Measurements from ENCODE around the gene EXTL2.
A peak's percentile ranks its signal among the peaks of the same experiment; 100 is the strongest.
"Not testable (repeated sequence)": the region's sequence is repeated elsewhere in the genome, so short reads cannot be mapped to it uniquely, and the experiment has no call there.

EXTL2 gene

GRCh38 chr1:100894603-100895539, at the start of gene EXTL2:
EXTL2 (minus strand) TSS chr1:100894842; CDS start chr1:100888757, 6,085 bp downstream.
- peak; percentile 84 for DNase-seq (ENCODE audit: low spot score)

- no peak for DNase-seq (ENCODE audit: low spot score)
Observed at GRCh38 chr1:100943533-100943932, 48.9 kb upstream of the EXTL2 start.

- no peak for DNase-seq (ENCODE audit: low spot score)
Observed at GRCh38 chr1:100942304-100943046, 47.8 kb upstream of the EXTL2 start.

- no peak for DNase-seq (ENCODE audit: low spot score)
Observed at GRCh38 chr1:100941580-100942216, 47.1 kb upstream of the EXTL2 start.

GRCh38 chr1:100941098-100941527, 46.5 kb upstream of the EXTL2 start:
- no peak for DNase-seq (ENCODE audit: low spot score)

- no peak for DNase-seq (ENCODE audit: low spot score)
Observed at GRCh38 chr1:100936194-100936967, 41.7 kb upstream of the EXTL2 start.

GRCh38 chr1:100933555-100933954, 38.9 kb upstream of the EXTL2 start:
- not testable (repeated sequence) for DNase-seq (ENCODE audit: low spot score)

- no peak for DNase-seq (ENCODE audit: low spot score)
Observed at GRCh38 chr1:100931716-100932115, 37.1 kb upstream of the EXTL2 start.

GRCh38 chr1:100930494-100930893, 35.9 kb upstream of the EXTL2 start:
- no peak for DNase-seq (ENCODE audit: low spot score)

- DNase-seq (ENCODE audit: low spot score), result no peak
Observed at GRCh38 chr1:100928128-100928527, 33.5 kb upstream of the EXTL2 start.

GRCh38 chr1:100927276-100927675, 32.6 kb upstream of the EXTL2 start:
- no peak for DNase-seq (ENCODE audit: low spot score)

- DNase-seq (ENCODE audit: low spot score), result no peak
Observed at GRCh38 chr1:100926240-100926639, 31.6 kb upstream of the EXTL2 start.

- DNase-seq (ENCODE audit: low spot score), result no peak
Observed at GRCh38 chr1:100924991-100925390, 30.3 kb upstream of the EXTL2 start.

- no peak for DNase-seq (ENCODE audit: low spot score)
Observed at GRCh38 chr1:100924212-100924611, 29.6 kb upstream of the EXTL2 start.

- DNase-seq (ENCODE audit: low spot score), result peak; percentile 23
Observed at GRCh38 chr1:100921110-100921706, 26.6 kb upstream of the EXTL2 start.

- no peak for DNase-seq (ENCODE audit: low spot score)
Observed at GRCh38 chr1:100912019-100912418, 17.4 kb upstream of the EXTL2 start.

- no peak for DNase-seq (ENCODE audit: low spot score)
Observed at GRCh38 chr1:100909018-100909417, 14.4 kb upstream of the EXTL2 start.

GRCh38 chr1:100907887-100908286, 13.2 kb upstream of the EXTL2 start:
- no peak for DNase-seq (ENCODE audit: low spot score)

GRCh38 chr1:100905181-100905580, 10.5 kb upstream of the EXTL2 start:
- DNase-seq (ENCODE audit: low spot score), result no peak

- DNase-seq (ENCODE audit: low spot score), result no peak
Observed at GRCh38 chr1:100904528-100904927, 9.9 kb upstream of the EXTL2 start.

GRCh38 chr1:100903777-100904176, 9.1 kb upstream of the EXTL2 start:
- DNase-seq (ENCODE audit: low spot score), result no peak
